Stomach (tissue), 9 donors: ENCODE results near the gene MBD6. TPM values are rescaled to one million over a fixed set of nuclear protein-coding genes. Genes with fewer than 3 reads are reported as not detected.
A peak's percentile ranks its signal among the peaks of the same experiment; 100 is the strongest.

Source experiments
- DNase-seq, 2 donors: peaks; one replicate each; pipeline versions ENCODE4 v3.0.0 to v3.0.0-alpha.2; 2013 to 2019
- H3K27ac ChIP-seq, 5 donors: fragments of 200-600 bp in 4 of 5; sonication (generic) in 4 of 5; one replicate each; pipeline ENCODE4 v1.5.1; 2013 to 2019; ENCODE audit warnings: mild to moderate bottlenecking in 1 of 5, moderate library complexity in 1 of 5
- H3K27me3 ChIP-seq, 3 donors: fragments of 200-600 bp; sonication (generic); one replicate each; pipeline ENCODE4 v1.5.1; 2017 to 2019; ENCODE audit warnings: mixed run types in 1 of 3
- H3K36me3 ChIP-seq, 4 donors: fragments of 200-600 bp; sonication (generic); 1 replicate in 3 of 4; 2 replicates in 1 of 4; pipeline ENCODE4 v1.5.1; 2016 to 2019
- H3K4me1 ChIP-seq, 4 donors: fragments of 200-600 bp; sonication (generic); one replicate each; pipeline ENCODE4 v1.5.1; 2016 to 2019
- H3K4me3 ChIP-seq, 4 donors: fragments of 200-600 bp; sonication (generic) in 3 of 4; one replicate each; pipeline ENCODE4 v1.5.1; 2016 to 2019; ENCODE audit warnings: mild to moderate bottlenecking in 1 of 4
- H3K9me3 ChIP-seq, 4 donors: fragments of 200-600 bp; sonication (generic); one replicate each; pipeline ENCODE4 v1.5.1; 2016 to 2019
- CTCF ChIP-seq, 7 experiments: fragments of 450-650 bp in 4 of 7; fragments of 200-600 bp in 3 of 7; sonication (generic) in 3 of 7; IDR thresholded peaks; one replicate each; pipeline ENCODE4 v1.5.1; 2016 to 2019; ENCODE audit warnings: antibody characterized with exemption in 7 of 7, control low read depth in 2 of 7, mild to moderate bottlenecking in 1 of 7
- EP300 ChIP-seq: sonication (generic); formaldehyde crosslinking; IDR thresholded peaks from one replicate; pipeline ENCODE4 v1.6.1; 2017; ENCODE audit warnings: antibody characterized with exemption
- POLR2A ChIP-seq, 4 donors: fragments of 450-650 bp; IDR thresholded peaks; one replicate each; pipeline ENCODE4 v1.6.1; 2016; ENCODE audit warnings: antibody characterized with exemption in 4 of 4, control low read depth in 2 of 4, mild to moderate bottlenecking in 1 of 4, moderate library complexity in 1 of 4
- POLR2AphosphoS5 ChIP-seq, 3 donors: sonication (generic); formaldehyde crosslinking; IDR thresholded peaks; one replicate each; pipeline ENCODE4 v1.6.1; 2016; ENCODE audit warnings: antibody characterized with exemption in 3 of 3
- WGBS, 5 donors: extraction: QIAGEN DNeasy Blood & Tissue Kit in 3 of 5; methylation state at CpG; one replicate each; pipeline versions ENCODE4 v1.1.5 to v1.1.7; 2013 to 2018; 5-methylcytosine and 5-hydroxymethylcytosine counted together
- intact Hi-C: fragments of 100-400 bp; cut with DNase I; formaldehyde crosslinking; loops from one replicate; pipeline ENCODE4 v1.15.1; 2023; ENCODE audit warnings: low total_unique reads
- polyA plus RNA-seq, 3 donors: library from polyadenylated mRNA; stranded (reverse); fragments of 200-250 nt; gene quantifications; one replicate each; pipeline ENCODE4 v1.2.3, GENCODE V29; 2013
- total RNA-seq, 5 donors: library from RNA; depleted of rRNA; stranded (reverse); fragments of >200 nt; gene quantifications; one replicate each; pipeline versions ENCODE4 v1.1.0 to v1.2.3, GENCODE V29; 2014 to 2016
- donor health status: healthy with polysubstance abuse.
- donor health status: Bipolar disorder and iron deficiency.
- donor health status: healthy.

Gene MBD6
- total and polyA plus RNA-seq, 8 donors, result 4.8 to 129 (median 29.8) TPM

GRCh38 chr12:57476993-57477709, 45.5 kb upstream of the MBD6 start:
- H3K4me1 ChIP-seq, result peaks cover 17 to 35% (median 23%) of the 10 kb centered on the region in 4 donors
- peaks cover 0 to 18% (median 0%) of the 10 kb centered on the region in 4 donors for H3K36me3 ChIP-seq
- WGBS, 5 donors, result 66 to 76% (median 73%) methylated on average over 15 of the region's 15 CpGs
- H3K27ac ChIP-seq, result peak overlapping the region; percentile 1 to 80 (median 71)
- peaks cover 0 to 84% (median 41%) of the 10 kb centered on the region in 3 donors for H3K27me3 ChIP-seq
- no peak for DNase-seq
- H3K4me3 ChIP-seq, result peak overlapping the region; percentile 18 to 60 (median 45)
- intact Hi-C loops, result no loop called here
- H3K9me3 ChIP-seq, result no peaks in the 10 kb centered on the region
- TF ChIP-seq CTCF (IDR thresholded peaks at IDR 0.05), result no peak
- TF ChIP-seq POLR2A (IDR thresholded peaks at IDR 0.05), result no peak

- H3K27me3 ChIP-seq, result peaks cover 0 to 80% (median 41%) of the 10 kb centered on the region in 3 donors
- peak overlapping the region; percentile 1 to 80 (median 71) for H3K27ac ChIP-seq
- H3K4me1 ChIP-seq, result peaks cover 17 to 34% (median 23%) of the 10 kb centered on the region in 4 donors
- TF ChIP-seq EP300 (no peak), POLR2A (IDR thresholded peaks at IDR 0.05) (no peak), POLR2AphosphoS5 (IDR thresholded peaks at IDR 0.05) (no peak), CTCF (IDR thresholded peaks at IDR 0.05) (no peak)
- 50 to 53% (median 51%) methylated on average over 12 of the region's 12 CpGs for WGBS, 5 donors
- intact Hi-C loops, result no loop called here
- peak overlapping the region; percentile 18 to 60 (median 45) for H3K4me3 ChIP-seq
- no peaks in the 10 kb centered on the region for H3K9me3 ChIP-seq
- no peak for DNase-seq
- peaks cover 0 to 17% (median 0%) of the 10 kb centered on the region in 4 donors for H3K36me3 ChIP-seq
Measured at GRCh38 chr12:57477710-57478681, 44.6 kb upstream of the MBD6 start.

- H3K36me3 ChIP-seq, result peaks cover 0 to 11% (median 0%) of the 10 kb centered on the region in 4 donors
- H3K4me1 ChIP-seq, result peaks cover 17 to 28% (median 23%) of the 10 kb centered on the region in 4 donors
- DNase-seq, result no peak
- H3K9me3 ChIP-seq, result no peaks in the 10 kb centered on the region
- peaks cover 0 to 70% (median 41%) of the 10 kb centered on the region in 3 donors for H3K27me3 ChIP-seq
- WGBS, 5 donors, result 74 to 85% (median 81%) methylated on average over 10 of the region's 10 CpGs
- TF ChIP-seq POLR2A (IDR thresholded peaks at IDR 0.05), result no peak
- no peak for TF ChIP-seq CTCF (IDR thresholded peaks at IDR 0.05)
- TF ChIP-seq POLR2AphosphoS5 (IDR thresholded peaks at IDR 0.05), result no peak
- TF ChIP-seq EP300, result no peak
- peak overlapping the region; percentile 61 to 80 (median 71) for H3K27ac ChIP-seq
- intact Hi-C loops, result no loop called here
- H3K4me3 ChIP-seq, result peak overlapping the region in 3 of 4 donors; percentile 10 to 49 (median 11)
Measured at GRCh38 chr12:57479043-57479375, 43.6 kb upstream of the MBD6 start.

- Histone ChIP-seq H3K27ac (peak within 1 kb of the TSS; percentile 61 to 80 (median 71)), H3K27me3 (peaks cover 0 to 69% (median 37%) of the 10 kb centered on the region in 3 donors), H3K36me3 (peaks cover 0 to 5% (median 0%) of the 10 kb centered on the region in 4 donors), H3K4me1 (peaks cover 17 to 23% (median 21%) of the 10 kb centered on the region in 4 donors), H3K9me3 (no peaks in the 10 kb centered on the region), H3K4me3 (peak within 1 kb of the TSS in 3 of 4 donors; percentile 10 to 49 (median 11))
- intact Hi-C loops, result no loop called here
- TF ChIP-seq CTCF (IDR thresholded peaks at IDR 0.05) (no peak), POLR2A (IDR thresholded peaks at IDR 0.05) (no peak), EP300 (no peak), POLR2AphosphoS5 (IDR thresholded peaks at IDR 0.05) (no peak)
- 61 to 72% (median 67%) methylated on average over 6 of the region's 6 CpGs for WGBS, 5 donors
- no peak for DNase-seq
Measured at GRCh38 chr12:57479376-57480115, 43.1 kb upstream of the MBD6 start, which contains the start of gene ARHGAP9. Gene ARHGAP9, minus strand, starts transcription at chr12:57479866. Its CDS starts 460 bp downstream, at chr12:57479406.
